Measurements from ENCODE around the gene CIAO3.
"Not testable (repeated sequence)": the region's sequence is repeated elsewhere in the genome, so short reads cannot be mapped to it uniquely, and the experiment has no call there.

The CIAO3 gene

DNA sequence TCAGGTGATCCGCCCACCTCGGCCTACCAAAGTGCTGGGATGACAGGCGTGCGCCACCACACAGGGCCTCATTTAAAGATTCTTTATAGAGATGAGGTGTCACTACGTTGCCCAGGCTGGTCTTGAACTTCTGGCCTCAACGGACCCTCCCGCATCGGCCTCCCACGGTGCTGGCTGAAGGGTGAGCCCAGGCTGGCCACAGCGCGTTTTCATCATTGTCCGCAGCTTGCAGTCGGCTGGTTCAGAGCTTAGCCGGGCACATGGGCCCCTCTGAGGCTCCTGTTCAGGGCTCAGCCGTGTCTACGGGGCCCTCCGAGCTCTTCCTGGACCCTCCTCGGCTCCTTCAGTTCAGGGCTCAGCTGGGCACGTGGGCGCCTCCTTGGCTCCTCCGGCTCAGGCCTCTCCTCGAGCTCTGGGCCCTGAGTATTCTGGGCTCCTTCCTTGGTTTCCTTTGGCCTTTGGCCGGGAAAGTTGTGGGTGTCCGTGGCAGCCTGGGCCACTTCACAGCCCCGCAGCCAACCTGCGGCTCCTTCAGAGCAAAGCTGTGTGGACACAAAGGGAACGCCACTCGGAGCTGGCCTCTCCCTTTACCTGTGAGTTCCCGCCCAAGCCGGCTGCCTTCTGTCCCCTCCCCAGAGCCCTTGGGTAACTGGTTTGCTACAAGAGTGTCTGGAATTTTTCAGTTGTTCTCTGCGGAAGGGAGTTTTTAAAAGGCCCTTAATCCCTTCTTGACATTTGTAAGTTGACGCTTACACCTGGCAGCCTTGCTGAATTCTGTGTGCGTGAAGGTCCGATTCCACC is 18.5 kb upstream of the CIAO3 start:
- no peak for DNase-seq

GRCh38 chr16:756428-756827 is 15.6 kb upstream of the CIAO3 start:
- DNase-seq: no peak

- no peak for DNase-seq
Observed at GRCh38 chr16:754656-755055, 13.9 kb upstream of the CIAO3 start.

DNA sequence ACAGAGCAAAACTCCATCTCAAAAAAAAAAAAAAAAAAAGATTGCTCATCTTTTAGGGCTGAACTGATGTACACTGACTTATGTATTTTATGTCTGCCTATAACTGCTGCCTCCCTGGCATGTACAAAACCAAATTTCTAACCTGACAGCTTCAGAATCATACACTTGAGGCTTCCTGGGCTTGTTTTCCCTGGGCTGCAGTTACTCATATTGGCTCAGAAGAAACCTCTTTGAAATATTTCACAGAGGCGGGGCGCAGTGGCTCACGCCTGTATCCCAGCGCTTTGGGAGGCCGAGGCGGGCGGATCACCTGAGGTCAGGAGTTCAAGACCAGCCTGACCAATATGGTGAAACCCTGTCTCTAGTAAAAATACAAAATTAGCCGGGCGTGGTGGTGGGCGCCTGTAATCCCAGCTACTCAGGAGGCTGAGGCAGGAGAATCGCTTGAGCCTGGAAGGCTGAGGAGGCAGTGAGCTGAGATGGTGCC is 13.4 kb upstream of the CIAO3 start:
- not testable (repeated sequence) for DNase-seq

GRCh38 chr16:752007-752312 is 11.2 kb upstream of the CIAO3 start:
- DNase-seq: no peak

GRCh38 chr16:751152-752006 is 10.6 kb upstream of the CIAO3 start:
- no peak for DNase-seq

DNA sequence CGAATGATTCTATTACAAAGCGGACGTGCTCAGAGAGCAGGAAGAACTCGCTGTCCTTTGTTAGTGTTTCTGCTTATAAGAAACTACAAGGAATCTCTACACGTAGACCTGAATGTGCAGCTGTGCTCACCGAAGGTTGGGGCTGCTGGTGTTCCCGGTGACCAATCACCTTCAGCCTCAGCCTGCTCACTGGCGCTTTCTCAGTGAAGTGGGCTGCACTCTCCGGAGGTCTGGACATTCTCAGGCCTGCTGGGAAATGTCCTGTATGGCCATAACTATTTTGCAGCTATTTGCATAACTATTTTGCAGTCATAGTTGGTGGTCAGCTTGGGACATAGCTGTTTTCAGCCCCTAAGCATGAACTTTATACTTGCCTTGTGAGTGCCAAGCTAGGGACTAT is 9.7 kb upstream of the CIAO3 start:
- no peak for DNase-seq

GRCh38 chr16:749010-749409 is 8.2 kb upstream of the CIAO3 start:
- DNase-seq: no peak

- no peak for DNase-seq
Observed at GRCh38 chr16:747978-748746, 7.4 kb upstream of the CIAO3 start.

GRCh38 chr16:746637-747036 is 5.8 kb upstream of the CIAO3 start:
- DNase-seq: no peak

GRCh38 chr16:745739-746138 is 4.9 kb upstream of the CIAO3 start:
- no peak for DNase-seq

GRCh38 chr16:743794-744500 is 3.1 kb upstream of the CIAO3 start:
- DNase-seq: no peak

DNA sequence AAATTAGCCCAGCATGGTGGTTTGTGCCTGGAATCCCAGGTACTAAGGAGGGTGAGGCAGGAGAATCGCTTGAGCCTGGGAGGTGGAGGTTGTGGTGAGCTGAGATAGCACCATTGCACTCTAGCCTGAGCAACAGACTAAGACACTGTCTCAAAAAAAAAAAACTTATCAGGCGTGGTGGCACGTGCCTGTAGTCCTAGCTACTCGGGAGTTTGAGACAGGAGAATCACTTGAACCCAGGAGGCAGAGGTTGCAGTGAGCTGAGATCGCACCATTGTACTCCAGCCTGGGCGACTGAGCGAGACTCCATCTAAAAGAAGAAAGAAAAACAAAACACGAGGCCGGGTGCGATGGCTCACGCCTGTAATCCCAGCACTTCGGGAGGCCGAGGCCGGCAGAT is 2.1 kb upstream of the CIAO3 start:
- DNase-seq: not testable (repeated sequence)

DNA sequence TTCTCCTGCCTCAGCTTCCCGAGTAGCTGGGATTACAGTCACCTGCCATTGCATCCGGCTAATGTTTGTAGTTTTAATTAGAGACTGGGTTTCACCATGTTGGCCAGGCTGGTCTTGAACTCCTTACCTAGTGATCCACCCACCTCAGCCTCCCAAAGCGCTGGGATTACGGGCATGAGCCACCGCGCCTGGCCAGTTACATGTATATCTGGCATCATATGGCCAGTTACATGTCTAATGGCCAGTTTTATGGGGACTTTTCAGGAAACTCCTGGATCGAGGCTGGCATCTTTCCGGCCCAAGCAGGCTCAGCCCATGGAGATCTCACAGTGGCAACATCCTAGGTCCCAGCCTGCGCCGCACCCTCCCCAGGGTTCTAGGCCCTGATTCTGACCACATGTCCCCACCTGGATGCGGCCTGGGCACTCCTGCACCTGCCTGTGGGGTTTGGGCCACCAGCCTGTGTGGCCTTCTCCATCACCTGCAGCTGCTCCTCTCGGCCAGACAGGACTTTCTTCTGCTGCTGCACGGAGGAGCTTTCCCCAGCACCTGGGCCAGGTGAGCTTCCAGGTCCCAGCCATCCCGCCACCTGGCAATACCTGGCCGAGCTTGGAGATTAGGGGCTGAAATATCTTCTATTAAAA is 1.3 kb upstream of the CIAO3 start:
- DNase-seq: no peak

- no peak for DNase-seq
Observed at GRCh38 chr16:740459-740763, 386 bp downstream of the CIAO3 start.

DNA sequence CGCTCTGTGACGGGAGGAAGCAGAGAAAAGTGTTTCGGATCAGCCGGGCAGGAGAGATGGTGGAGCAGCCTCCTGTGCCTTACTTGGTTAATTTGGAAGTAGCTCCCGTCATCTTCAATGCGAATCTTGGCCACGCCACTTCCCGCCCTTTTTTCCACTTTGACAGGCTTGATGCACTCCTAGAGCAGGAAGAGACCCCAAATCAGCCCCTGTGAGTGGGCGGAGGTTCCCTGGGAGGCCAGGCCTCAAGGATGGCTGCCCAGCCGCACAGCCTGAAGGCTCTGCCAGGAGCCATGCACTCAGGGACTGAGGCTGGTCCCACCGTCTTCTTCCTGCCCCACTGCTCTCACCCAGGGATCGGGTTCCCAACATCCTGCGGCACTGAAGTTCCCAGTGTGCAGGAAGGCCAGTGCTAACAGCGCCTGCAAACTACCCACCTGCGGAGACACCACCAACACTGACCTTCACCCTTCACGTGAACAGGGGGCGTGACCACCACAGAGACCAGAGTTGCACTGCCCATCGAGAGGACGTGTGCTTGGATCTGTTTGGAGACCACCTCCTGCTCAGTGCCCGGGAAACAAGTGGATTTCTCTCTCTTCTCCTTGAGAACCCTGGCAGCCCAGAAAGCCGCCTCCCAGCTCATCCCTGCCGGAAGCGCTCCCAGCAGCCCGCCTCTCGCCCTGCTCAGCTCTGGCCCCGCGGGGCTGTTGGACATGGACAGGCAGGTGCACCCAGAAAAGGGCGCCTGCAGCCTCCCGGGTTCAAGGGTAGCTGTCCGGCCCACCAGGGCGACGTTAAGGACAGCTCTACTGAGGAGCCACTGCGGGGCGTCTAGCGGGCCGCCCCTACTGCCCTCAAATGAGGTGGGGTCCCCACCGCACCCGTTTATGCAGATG is 988 bp downstream of the CIAO3 start:
- no peak for DNase-seq

DNA sequence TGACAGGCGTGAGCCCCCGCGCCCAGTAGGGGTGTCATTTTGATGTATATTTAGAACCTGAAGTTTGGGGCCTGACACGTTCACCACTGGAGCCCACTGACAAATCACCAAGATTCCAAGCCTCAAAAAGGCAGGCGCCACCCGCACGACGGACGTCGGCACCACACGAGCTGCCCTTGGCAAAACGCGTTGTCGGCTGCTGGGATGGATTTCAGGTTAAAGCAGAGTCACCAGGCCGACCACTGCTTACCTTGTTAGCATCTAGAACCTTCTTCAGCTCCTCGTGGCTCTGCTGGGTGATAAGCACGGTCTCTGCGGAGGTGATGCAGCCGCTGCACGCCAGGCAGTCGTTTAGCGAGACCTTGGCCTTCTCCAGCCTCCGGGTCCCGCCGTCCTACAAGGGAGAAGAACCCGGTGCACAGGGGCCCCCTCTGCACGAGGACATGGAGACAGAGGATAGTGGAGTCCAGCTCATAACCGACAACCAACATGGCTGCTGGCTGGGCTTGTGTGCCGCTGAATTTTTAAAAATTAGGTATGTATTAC is 3.8 kb downstream of the CIAO3 start:
- DNase-seq: no peak

- no peak for DNase-seq
Observed at GRCh38 chr16:735982-736453, 4.8 kb downstream of the CIAO3 start.

- no peak for DNase-seq
Observed at GRCh38 chr16:734981-735881, 5.6 kb downstream of the CIAO3 start.
